Activated T-cell treated with anti-CD3 and anti-CD28 coated beads, Interleukin-2, amount 50 U/mL, for 48 hours (primary cell): Measurements from ENCODE around the gene RAE1.

Experiments used
- DNase-seq, 2 experiments: peaks; one replicate each; pipeline ENCODE4 v3.0.0-alpha.2; 2020

RAE1 gene

GRCh38 chr20:57401565-57401918 lies 50.5 kb downstream of the RAE1 start:
- DNase-seq, result no peak

GRCh38 chr20:57402206-57403125 lies 51.4 kb downstream of the RAE1 start:
- no peak for DNase-seq

GRCh38 chr20:57403216-57403615 lies 52.2 kb downstream of the RAE1 start:
- no peak for DNase-seq

DNA sequence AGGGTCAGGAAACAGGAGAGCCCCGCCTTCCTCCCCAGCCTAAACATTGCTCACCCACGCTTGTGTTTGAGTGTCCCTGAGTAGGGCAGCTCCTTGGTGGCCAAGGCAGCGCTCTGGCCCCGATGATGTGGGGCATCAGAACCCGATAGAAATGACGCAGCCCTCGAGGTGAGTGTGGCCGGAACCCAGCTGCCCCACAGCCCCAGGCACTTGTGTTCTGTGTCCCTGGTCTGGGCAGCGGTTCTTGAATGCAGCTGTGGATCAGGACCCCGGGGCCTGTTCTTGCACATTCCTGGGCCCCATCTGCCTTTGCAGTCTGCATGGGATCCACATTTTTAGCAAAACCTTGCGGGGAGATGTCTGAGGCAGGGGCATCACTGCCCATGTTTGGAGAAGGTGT lies 53.0 kb downstream of the RAE1 start:
- DNase-seq, result no peak

DNA sequence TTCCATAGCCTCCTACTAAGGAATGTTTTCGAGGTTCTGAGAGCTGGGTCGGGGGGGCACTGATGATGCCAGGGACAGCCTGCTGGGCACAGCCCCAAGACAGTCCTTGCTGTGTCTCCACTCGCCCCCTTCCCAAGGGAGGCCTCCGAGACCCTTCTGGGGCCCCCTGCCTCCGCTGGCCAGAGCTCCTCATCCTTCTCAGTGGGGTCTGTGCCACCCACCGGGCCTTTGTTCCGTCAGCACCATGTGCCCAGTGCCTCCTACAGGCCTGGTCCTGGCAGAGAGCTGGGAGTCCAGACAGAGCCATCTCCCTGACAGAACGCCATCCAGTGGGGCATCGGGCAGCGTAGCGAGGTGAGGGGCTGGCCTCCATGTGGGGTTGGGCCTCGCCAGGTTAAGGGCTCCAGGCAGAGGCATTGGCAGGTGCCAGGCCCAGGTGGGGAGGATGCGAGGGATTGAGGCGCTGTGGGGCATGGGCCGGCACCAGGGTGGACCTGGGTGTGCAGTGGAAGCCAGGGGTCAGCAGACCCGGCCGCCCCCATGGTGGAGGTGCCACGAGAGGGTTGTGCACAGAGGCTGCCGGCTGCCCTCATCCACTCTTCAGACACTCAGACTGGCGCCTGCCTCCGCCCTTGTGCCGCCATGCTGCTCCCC lies 53.5 kb downstream of the RAE1 start:
- no peak for DNase-seq

GRCh38 chr20:57405236-57406016 lies 54.4 kb downstream of the RAE1 start:
- no peak for DNase-seq

DNA sequence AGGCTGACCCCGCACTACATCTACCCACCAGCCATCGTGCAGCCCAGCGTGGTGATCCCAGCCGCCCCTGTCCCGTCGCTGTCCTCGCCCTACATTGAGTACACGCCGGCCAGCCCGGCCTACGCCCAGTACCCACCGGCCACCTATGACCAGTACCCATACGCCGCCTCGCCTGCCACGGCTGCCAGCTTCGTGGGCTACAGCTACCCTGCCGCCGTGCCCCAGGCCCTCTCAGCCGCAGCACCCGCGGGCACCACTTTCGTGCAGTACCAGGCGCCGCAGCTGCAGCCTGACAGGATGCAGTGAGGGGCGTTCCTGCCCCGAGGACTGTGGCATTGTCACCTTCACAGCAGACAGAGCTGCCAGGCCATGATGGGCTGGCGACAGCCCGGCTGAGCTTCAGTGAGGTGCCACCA lies 56.5 kb downstream of the RAE1 start:
- DNase-seq, result no peak

GRCh38 chr20:57408131-57408530 lies 57.1 kb downstream of the RAE1 start:
- DNase-seq, result no peak

- DNase-seq, result no peak
Observed at GRCh38 chr20:57408536-57409233, 57.6 kb downstream of the RAE1 start.

DNA sequence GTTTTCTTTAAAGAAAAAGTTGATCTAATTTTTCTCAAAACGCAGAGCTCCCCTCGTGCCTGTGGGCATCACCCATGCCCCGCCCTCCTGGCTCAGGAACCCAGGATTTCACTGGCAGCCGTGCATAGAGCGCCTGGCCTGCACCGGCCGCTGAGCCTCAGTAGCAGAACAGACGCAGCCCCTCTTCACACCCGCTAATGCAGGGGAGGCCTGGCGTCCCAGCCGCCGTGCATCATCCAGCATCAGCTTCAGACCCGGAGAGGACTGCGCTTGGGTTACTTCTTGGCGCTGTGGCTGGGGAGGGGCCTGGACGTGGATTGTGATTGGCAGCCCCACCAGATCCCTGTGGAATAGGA lies 58.2 kb downstream of the RAE1 start:
- DNase-seq, result no peak

DNA sequence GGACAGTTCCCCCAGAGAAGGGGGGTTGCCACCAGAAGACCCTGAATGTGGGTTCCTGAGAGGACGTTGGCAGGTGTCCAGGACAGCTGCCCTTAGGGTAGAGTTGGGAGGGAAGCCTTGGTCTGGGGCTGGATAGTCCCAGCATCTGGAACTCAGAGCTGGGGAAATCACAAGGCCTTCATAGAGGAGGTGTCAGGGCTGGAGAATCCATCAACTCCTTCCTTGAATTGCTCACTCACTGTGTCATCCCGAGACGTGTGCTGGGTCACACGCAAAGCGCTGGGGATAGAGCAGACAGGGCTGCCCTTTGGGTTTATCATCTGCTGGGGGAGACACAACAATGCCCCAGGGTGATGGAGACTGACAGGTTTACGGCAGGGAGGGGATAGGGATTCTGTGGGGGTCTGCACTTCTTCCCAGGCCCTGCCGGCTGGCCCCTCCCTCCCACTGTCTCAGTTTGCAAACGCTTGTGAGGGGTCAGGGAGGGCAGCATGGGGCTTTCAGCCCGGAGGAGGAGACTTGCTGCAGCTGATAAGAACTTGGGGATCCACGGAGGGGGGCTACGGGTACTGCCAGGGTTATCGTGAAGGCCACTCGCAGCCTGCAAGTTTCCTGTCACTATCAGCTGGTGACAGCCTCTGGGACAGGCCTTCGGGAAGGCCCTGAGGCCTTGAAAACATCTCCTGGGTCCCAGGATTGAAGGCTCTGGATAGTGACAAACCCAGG lies 58.8 kb downstream of the RAE1 start:
- DNase-seq, result no peak

- DNase-seq, result no peak
Observed at GRCh38 chr20:57410398-57410920, 59.4 kb downstream of the RAE1 start.

DNA sequence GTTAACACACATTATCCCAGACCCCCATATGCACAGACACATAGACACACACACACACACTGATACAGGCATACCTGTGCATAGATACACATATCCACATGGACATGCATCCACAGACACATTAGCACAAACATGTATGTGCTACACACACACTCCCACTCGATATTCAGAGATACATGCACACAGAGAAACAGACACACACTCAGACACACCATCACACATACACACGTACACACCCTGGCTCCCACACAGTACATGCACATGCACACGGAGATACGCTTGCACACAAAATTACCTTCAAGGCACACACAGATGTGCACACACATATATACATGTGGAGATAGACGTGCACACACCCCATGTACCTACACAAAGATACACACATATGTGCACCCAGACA lies 59.9 kb downstream of the RAE1 start:
- DNase-seq, result no peak

DNA sequence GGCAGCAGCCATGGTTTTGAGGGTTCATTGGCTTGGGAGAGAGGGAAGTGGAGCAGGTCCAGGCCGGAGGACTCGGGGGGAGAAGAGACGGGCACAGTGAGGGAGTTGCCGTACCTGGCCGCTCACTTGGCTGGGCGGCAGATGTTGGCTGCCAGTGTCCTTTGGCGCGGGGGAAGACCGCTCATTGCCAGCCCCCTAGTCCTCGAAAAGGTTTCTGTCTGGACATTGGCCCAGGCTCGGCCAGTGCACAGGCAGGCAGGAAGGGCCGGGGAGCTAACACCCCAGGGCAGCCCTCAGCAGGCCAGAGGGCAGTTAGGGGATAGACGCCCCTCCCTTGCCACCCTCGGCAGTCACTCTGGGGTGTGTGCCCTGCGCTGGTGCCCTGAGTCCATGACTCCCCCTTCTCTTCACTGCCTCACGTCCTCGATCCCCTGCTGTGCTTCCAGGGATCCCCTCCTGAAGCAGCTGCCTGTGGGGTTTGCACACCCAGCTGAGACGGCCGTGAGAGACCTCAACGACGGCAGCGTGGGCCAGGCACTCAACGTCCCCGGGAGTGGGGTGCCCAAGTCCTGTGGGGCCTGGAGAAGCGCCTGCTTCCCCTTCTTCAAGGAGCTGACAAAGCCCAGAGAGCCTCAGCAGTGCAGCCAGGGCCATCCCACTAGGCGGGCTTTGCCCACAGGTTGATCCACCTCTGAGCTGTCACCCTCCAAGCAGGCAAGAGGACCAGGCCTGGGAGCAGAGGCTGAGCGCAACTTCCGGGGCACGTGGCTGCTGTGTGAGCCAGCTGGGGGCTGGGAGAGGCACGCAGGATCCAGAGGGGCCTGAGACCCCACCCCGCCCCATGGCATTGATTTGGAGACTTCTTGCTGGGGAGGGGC lies 60.6 kb downstream of the RAE1 start:
- DNase-seq, result no peak

GRCh38 chr20:57412347-57413029 lies 61.4 kb downstream of the RAE1 start:
- peak in 1 of 2 experiments; percentile 50 for DNase-seq

GRCh38 chr20:57413986-57414385 lies 62.9 kb downstream of the RAE1 start:
- DNase-seq, result no peak

- DNase-seq, result no peak
Observed at GRCh38 chr20:57414867-57415592, 64.0 kb downstream of the RAE1 start.

GRCh38 chr20:57415771-57416170 lies 64.7 kb downstream of the RAE1 start:
- DNase-seq, result no peak

GRCh38 chr20:57416296-57417022 lies 65.4 kb downstream of the RAE1 start:
- no peak for DNase-seq
